ENCODE data around the gene IRF6.

GRCh38 chr1:209774592-209774991, 31.4 kb downstream of the IRF6 start:
- no peak for TF ChIP-seq CTCF (IDR thresholded peaks at IDR 0.05)
- no peak for TF ChIP-seq POLR2A (IDR thresholded peaks at IDR 0.05)

All from adrenal gland (tissue), 5 donors.